ENCODE measurements around the gene NXNL1. TPM values are rescaled to one million over a fixed set of nuclear protein-coding genes. Genes with fewer than 3 reads are reported as not detected.

NXNL1 gene
- total and polyA plus RNA-seq, 2 experiments from 2014 or later = not detected

DNA sequence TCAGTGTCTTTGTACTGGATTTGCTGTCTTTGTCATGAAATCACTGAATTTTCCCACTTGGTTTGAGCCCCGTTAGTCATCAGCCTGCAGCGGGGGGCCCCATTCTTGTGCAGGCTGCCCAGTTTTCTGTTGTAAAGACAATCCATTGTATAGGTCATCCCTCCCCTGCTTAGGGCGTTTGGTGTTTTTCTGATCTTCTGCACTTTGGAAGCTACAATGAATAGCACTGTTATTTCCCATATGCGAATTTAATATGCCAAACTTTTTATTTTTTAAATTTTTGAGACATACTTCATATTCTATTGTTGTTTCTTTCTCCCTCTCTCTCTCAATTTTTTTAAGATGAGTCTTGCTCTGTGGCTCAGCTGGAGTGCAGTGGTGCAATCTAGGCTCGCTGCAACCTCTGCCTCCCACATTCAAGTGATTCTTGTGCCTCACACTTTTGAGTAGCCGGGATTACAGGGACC, 18.6 kb upstream of the NXNL1 start:
- H3K27ac ChIP-seq (ENCODE audit: low read depth) = 0 out of 2 replicates have a peak overlapping the region, but pooled peaks have one; percentile 59
- ATAC-seq = peak; percentile 55
- no peaks in the 10 kb centered on the region for H3K79me2 ChIP-seq (replicated peaks; ENCODE audit: insufficient read depth)

DNA sequence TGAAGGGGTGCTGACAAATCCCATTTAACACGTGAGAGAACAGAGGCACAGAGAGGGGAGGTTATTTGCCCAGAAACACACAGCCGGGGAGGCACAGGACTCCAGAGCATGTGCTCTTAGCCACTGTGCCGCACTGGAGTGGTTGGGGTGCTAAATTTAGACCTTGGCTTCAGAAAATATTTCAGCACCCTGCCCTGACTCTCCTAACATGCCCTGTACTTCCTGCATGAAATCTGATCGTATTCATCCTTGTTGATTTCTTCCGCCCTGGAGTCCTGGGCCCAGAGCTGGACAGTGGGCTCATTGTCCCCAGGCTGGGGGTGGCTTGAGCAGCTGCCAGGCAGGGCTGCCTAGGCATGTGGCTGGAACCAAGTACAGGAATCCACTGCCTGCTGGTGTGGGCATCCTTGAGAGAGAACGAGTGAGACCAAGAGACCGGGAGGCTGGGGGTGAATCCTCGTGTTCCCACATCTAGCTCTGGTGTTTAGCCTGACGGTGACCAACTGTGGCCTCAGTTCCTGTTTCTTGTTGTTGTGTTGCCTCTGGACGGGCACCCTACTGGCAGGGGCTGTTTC, 14.9 kb upstream of the NXNL1 start:
- H3K27me3 Mint-ChIP-seq (ENCODE audit: insufficient read depth, low read depth, poor library complexity) = peaks cover 29% of the 10 kb centered on the region
- Histone ChIP-seq H4K20me1 (replicated peaks; ENCODE audit: insufficient read depth) (no peaks in the 10 kb centered on the region), H3K4me1 (ENCODE audit: insufficient read depth) (peaks cover 4% of the 10 kb centered on the region), H3K4me2 (no peak overlapping the region), H3K27me3 (ENCODE audit: insufficient read depth) (peaks cover 9% of the 10 kb centered on the region), H2AFZ (no peak overlapping the region), H3K36me3 (ENCODE audit: insufficient read depth) (no peaks in the 10 kb centered on the region), H3K79me2 (replicated peaks; ENCODE audit: insufficient read depth) (no peaks in the 10 kb centered on the region), H3K27ac (ENCODE audit: low read depth) (no peak overlapping the region), H3K9me2 (ENCODE audit: insufficient read depth) (no peaks in the 10 kb centered on the region), H3K4me3 (no peak overlapping the region), H3F3A (replicated peaks; ENCODE audit: low read depth) (0 out of 2 replicates have a peak, but pooled peaks cover 3% of the 10 kb centered on the region)
- no peak overlapping the region for H3K4me3 Mint-ChIP-seq
- peak overlapping the region; percentile 20; the same call in 1 of the 2 replicates for H3K27ac Mint-ChIP-seq
- peaks cover 20% of the 10 kb centered on the region for H3K4me1 Mint-ChIP-seq
- ATAC-seq (no peak), DNase-seq (ENCODE audit: low spot score) (no peak)
- H3K9me3 Mint-ChIP-seq = no peaks in the 10 kb centered on the region
- H3K36me3 Mint-ChIP-seq (ENCODE audit: low read depth) = no peaks in the 10 kb centered on the region; the same call in 2 of the 3 replicates
- TF ChIP-seq CREB1 (CRISPR knock-in tag; IDR thresholded peaks at IDR 0.05; ENCODE audit: low read depth) (no peak), EZH2 (IDR thresholded peaks at IDR 0.05; ENCODE audit: low read depth, unreplicated experiment) (no peak), JUNB (IDR thresholded peaks at IDR 0.05; ENCODE audit: unreplicated experiment) (no peak)
- TF ChIP-seq, protein P1, sequence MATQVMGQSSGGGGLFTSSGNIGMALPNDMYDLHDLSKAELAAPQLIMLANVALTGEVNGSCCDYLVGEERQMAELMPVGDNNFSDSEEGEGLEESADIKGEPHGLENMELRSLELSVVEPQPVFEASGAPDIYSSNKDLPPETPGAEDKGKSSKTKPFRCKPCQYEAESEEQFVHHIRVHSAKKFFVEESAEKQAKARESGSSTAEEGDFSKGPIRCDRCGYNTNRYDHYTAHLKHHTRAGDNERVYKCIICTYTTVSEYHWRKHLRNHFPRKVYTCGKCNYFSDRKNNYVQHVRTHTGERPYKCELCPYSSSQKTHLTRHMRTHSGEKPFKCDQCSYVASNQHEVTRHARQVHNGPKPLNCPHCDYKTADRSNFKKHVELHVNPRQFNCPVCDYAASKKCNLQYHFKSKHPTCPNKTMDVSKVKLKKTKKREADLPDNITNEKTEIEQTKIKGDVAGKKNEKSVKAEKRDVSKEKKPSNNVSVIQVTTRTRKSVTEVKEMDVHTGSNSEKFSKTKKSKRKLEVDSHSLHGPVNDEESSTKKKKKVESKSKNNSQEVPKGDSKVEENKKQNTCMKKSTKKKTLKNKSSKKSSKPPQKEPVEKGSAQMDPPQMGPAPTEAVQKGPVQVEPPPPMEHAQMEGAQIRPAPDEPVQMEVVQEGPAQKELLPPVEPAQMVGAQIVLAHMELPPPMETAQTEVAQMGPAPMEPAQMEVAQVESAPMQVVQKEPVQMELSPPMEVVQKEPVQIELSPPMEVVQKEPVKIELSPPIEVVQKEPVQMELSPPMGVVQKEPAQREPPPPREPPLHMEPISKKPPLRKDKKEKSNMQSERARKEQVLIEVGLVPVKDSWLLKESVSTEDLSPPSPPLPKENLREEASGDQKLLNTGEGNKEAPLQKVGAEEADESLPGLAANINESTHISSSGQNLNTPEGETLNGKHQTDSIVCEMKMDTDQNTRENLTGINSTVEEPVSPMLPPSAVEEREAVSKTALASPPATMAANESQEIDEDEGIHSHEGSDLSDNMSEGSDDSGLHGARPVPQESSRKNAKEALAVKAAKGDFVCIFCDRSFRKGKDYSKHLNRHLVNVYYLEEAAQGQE (IDR thresholded peaks at IDR 0.05; ENCODE audit: unreplicated experiment) = no peak
- TF ChIP-seq, protein P2, sequence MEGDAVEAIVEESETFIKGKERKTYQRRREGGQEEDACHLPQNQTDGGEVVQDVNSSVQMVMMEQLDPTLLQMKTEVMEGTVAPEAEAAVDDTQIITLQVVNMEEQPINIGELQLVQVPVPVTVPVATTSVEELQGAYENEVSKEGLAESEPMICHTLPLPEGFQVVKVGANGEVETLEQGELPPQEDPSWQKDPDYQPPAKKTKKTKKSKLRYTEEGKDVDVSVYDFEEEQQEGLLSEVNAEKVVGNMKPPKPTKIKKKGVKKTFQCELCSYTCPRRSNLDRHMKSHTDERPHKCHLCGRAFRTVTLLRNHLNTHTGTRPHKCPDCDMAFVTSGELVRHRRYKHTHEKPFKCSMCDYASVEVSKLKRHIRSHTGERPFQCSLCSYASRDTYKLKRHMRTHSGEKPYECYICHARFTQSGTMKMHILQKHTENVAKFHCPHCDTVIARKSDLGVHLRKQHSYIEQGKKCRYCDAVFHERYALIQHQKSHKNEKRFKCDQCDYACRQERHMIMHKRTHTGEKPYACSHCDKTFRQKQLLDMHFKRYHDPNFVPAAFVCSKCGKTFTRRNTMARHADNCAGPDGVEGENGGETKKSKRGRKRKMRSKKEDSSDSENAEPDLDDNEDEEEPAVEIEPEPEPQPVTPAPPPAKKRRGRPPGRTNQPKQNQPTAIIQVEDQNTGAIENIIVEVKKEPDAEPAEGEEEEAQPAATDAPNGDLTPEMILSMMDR (conservative IDR thresholded peaks at IDR 0.05; ENCODE audit: low read depth in 2 of 2) = no peak

More for the DNA sequence above, 18.6 kb upstream of the NXNL1 start:
- Histone ChIP-seq H3K4me1 (ENCODE audit: insufficient read depth) (no peaks in the 10 kb centered on the region), H3K36me3 (ENCODE audit: insufficient read depth) (no peaks in the 10 kb centered on the region), H4K20me1 (replicated peaks; ENCODE audit: insufficient read depth) (no peaks in the 10 kb centered on the region), H2AFZ (no peak overlapping the region), H3K27me3 (ENCODE audit: insufficient read depth) (no peaks in the 10 kb centered on the region), H3K9me2 (ENCODE audit: insufficient read depth) (no peaks in the 10 kb centered on the region), H3K4me3 (no peak overlapping the region), H3F3A (replicated peaks; ENCODE audit: low read depth) (no peaks in the 10 kb centered on the region), H3K4me2 (0 out of 2 replicates have a peak overlapping the region, but pooled peaks have one; percentile 35)
- Mint-ChIP-seq H3K4me1 (peaks cover 11% of the 10 kb centered on the region), H3K9me3 (no peaks in the 10 kb centered on the region; the same call in 2 of the 3 replicates), H3K36me3 (ENCODE audit: low read depth) (no peaks in the 10 kb centered on the region), H3K4me3 (peak overlapping the region; percentile 9; the same call in 1 of the 3 replicates), H3K27me3 (ENCODE audit: insufficient read depth, low read depth, poor library complexity) (peaks cover 22% of the 10 kb centered on the region), H3K27ac (peak overlapping the region; percentile 78; the same call in 1 of the 2 replicates)
- TF ChIP-seq, protein P3, sequence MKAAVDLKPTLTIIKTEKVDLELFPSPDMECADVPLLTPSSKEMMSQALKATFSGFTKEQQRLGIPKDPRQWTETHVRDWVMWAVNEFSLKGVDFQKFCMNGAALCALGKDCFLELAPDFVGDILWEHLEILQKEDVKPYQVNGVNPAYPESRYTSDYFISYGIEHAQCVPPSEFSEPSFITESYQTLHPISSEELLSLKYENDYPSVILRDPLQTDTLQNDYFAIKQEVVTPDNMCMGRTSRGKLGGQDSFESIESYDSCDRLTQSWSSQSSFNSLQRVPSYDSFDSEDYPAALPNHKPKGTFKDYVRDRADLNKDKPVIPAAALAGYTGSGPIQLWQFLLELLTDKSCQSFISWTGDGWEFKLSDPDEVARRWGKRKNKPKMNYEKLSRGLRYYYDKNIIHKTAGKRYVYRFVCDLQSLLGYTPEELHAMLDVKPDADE (IDR thresholded peaks at IDR 0.05) = no peak
- TF ChIP-seq ZNF331 (CRISPR knock-in tag; IDR thresholded peaks at IDR 0.05; ENCODE audit: low read depth) (no peak), ZNF114 (CRISPR knock-in tag; IDR thresholded peaks at IDR 0.05) (no peak)
- TF ChIP-seq, protein P2 (conservative IDR thresholded peaks at IDR 0.05; ENCODE audit: low read depth in 2 of 2) = no peak
- no peak for DNase-seq (ENCODE audit: low spot score)
